ENCODE results near the gene DYNLT3.

DYNLT3 gene

DNA sequence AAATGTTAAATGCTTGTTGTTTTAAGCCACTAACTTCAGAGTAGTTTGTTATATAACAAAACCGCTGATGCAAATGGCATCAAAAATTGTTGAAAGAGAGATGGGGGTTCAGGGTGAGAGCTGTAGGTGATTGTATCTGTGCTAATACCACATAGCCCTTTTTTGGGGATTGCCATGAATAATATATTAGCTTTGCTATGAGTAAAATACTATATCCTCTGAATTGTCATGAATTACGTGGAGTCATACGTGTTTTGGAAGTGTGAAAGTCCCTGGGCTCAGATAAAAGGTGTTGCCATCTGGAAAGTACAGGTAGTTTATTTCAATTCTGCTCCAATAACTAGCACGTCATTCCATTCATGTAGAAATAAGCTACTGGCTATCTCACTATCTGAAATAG lies 30.6 kb downstream of the DYNLT3 start:
- H3K4me3 ChIP-seq (ENCODE audit: low read depth, low read length), result no peak overlapping the region
- TF ChIP-seq, protein P1, sequence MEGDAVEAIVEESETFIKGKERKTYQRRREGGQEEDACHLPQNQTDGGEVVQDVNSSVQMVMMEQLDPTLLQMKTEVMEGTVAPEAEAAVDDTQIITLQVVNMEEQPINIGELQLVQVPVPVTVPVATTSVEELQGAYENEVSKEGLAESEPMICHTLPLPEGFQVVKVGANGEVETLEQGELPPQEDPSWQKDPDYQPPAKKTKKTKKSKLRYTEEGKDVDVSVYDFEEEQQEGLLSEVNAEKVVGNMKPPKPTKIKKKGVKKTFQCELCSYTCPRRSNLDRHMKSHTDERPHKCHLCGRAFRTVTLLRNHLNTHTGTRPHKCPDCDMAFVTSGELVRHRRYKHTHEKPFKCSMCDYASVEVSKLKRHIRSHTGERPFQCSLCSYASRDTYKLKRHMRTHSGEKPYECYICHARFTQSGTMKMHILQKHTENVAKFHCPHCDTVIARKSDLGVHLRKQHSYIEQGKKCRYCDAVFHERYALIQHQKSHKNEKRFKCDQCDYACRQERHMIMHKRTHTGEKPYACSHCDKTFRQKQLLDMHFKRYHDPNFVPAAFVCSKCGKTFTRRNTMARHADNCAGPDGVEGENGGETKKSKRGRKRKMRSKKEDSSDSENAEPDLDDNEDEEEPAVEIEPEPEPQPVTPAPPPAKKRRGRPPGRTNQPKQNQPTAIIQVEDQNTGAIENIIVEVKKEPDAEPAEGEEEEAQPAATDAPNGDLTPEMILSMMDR (IDR thresholded peaks at IDR 0.05; ENCODE audit: insufficient read depth, low read depth, low read length, missing control alignments), result no peak
- DNase-seq (ENCODE audit: low read depth), result peak; percentile 20

DNA sequence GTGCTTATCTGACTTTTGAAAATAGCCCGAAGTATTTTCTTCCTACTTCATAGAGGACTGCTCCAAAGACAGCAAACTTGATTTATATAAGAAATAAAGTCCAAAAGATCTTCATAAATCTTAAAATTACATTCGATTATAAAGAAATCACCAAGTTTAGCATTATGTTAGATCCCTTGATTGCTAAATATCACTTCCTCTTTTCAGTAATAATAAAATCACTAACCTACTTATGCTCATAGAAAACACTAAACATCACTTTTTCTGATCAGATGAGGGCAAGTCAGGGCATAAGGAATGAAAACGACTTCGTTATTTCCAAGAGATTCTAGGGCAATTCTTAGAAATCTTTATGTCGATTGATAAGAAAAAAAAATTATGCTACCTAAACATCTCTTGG lies 32.0 kb downstream of the DYNLT3 start:
- TF ChIP-seq, protein P1 (IDR thresholded peaks at IDR 0.05; ENCODE audit: insufficient read depth, low read depth, low read length, missing control alignments), result no peak
- H3K4me3 ChIP-seq (ENCODE audit: low read depth, low read length), result no peak overlapping the region
- no peak for DNase-seq (ENCODE audit: low read depth)

DNA sequence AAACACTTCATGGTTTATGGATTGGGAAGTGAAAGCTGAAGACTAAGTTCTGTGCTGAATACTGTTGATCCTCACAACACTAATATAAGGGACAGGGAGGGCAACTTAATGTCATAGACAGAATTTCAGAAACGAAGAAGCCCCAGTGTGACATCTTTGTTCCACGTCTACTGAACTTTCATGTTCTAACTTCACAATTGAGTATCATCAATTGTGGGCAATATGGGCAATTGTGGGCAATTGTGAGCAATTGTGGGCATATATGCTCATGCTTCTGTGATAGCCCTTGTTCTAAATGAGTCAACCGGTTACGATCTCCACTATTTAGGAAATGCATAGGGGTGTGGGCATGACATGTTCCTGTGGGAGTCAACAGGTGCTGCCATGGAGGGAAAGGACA lies 33.8 kb downstream of the DYNLT3 start:
- TF ChIP-seq, protein P1 (IDR thresholded peaks at IDR 0.05; ENCODE audit: insufficient read depth, low read depth, low read length, missing control alignments), result no peak
- DNase-seq (ENCODE audit: low read depth), result peak; percentile 23
- no peak overlapping the region for H3K4me3 ChIP-seq (ENCODE audit: low read depth, low read length)

DNA sequence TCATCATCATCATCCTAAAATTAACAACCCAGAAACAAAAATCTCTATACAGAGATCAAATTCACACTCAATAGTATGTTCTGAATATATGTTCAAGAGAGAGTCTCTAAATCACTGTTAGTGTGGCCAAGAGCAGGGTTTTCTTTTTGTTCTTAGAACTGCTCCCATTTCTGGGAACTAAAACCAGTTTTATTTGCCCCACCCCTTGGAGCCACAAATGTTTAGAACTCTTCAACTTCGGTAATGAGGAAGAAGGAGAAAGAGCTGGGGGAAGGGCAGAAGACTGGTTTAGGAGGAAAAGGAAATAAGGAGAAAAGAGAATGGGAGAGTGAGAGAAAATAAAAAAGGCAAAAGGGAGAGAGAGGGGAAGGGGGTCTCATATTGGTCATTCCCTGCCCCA lies 35.3 kb downstream of the DYNLT3 start:
- H3K4me3 ChIP-seq (ENCODE audit: low read depth, low read length), result no peak overlapping the region
- TF ChIP-seq, protein P1 (IDR thresholded peaks at IDR 0.05; ENCODE audit: insufficient read depth, low read depth, low read length, missing control alignments), result no peak
- no peak for DNase-seq (ENCODE audit: low read depth)

DNA sequence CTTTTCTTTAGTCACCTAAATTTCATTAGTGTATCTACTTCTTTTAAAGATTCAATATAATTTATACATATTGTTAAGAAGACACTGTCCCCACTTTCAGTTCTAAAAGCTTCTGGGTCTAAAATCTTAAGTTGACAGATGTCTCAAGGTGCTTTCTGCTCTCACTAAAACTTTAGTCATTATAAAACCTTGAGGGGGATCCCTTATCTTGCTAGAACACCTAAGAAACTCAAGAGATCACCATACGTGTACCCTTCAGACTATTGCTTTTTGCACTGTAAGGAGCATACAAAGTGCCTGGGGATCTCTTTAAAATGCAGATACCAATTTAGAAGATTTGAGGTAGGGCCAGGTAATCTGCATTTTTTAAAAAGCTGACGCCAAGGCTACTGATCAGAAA lies 37.4 kb downstream of the DYNLT3 start:
- no peak overlapping the region for H3K4me3 ChIP-seq (ENCODE audit: low read depth, low read length)
- peak; percentile 14 for DNase-seq (ENCODE audit: low read depth)
- TF ChIP-seq, protein P1 (IDR thresholded peaks at IDR 0.05; ENCODE audit: insufficient read depth, low read depth, low read length, missing control alignments), result no peak

DNA sequence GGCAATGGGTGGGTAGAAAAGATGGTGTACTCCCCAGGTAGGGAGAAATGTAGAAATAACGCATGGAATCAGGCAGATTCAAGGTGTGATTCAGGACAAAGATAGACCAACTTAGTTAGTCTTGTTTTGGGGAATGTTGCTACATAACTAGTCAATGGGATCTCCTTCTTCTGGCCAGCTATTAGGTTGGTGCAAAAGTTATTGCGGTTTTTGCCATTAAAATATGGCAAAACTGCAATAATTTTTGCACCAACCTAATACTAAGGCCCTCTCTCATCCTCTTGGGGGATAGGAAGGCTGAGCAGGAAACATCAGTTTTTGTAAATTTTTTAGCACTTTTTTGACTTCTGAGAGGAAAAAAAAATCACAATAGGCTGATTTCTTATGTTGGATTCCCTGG lies 44.3 kb downstream of the DYNLT3 start:
- no peak overlapping the region for H3K4me3 ChIP-seq (ENCODE audit: low read depth, low read length)
- DNase-seq (ENCODE audit: low read depth), result no peak
- TF ChIP-seq, protein P1 (IDR thresholded peaks at IDR 0.05; ENCODE audit: insufficient read depth, low read depth, low read length, missing control alignments), result no peak

DNA sequence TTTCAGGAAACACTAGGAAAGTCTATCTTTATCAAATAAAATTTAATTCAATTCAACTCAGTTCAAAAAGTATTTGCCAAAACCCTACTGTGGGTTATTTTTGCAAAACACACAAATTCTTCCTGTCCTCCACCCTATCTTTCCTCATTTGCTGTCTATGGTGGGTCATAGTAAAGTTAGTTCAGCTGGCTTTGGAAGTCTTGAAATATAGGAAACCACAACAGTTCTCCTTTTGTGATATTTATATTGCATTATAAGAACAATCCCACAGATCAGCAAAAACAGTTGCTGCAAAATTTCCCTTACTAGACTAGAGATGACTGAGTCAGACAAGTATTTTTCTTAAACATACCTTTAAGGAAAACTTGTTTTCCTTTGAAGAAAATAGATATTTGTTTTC lies 45.3 kb downstream of the DYNLT3 start:
- no peak overlapping the region for H3K4me3 ChIP-seq (ENCODE audit: low read depth, low read length)
- DNase-seq (ENCODE audit: low read depth), result no peak
- TF ChIP-seq, protein P1 (IDR thresholded peaks at IDR 0.05; ENCODE audit: insufficient read depth, low read depth, low read length, missing control alignments), result no peak
